GM19455 (cell line): ENCODE measurements around the gene PAF1.

Source experiments
- ATAC-seq: cut with Tn5 transposase; IDR thresholded peaks from one replicate; pipeline ENCODE4 v1.9.1; 2021; ENCODE audit not compliant: unreplicated experiment

Gene PAF1

DNA sequence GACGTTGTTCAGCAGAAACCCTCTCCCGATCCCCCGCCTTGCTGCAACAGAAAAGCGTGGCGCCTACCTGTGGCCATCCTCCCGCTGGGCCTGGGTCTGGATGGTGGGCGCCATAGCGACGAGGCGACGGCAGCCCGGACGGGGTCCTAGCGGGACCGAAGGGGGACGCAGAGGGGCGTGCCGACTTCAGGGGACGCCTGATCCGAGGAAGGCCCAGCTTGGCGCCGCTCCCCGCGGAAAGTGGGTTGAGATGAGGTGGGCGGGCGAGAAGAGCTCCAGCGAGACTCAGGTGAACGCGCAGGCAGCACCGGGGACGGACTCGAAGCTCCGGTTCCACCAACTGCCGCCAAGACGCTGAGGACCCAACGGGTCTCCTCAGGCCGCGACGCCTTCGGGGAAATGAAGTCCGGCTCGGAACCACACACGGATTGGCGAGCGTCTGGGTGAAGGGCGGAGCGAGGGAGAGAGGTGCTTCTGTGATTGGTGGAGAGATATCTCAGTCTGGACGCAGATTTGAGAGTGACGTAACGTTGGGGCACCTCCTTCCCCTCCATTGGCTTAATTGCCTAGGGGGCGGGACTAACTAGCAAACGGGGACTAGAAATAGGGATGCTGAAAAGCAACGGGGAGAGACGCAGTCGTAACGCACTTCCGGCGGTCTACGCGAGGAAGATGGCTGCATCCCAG, at the start of gene PAF1, which contains the start of gene MED29:
PAF1 (minus strand) TSS at position 356 of the 687 bp plus-strand sequence; CDS start at position 114, 242 bp downstream.
MED29 (plus strand) TSS at position 628 of the 687 bp plus-strand sequence; CDS start at position 673, 45 bp downstream.
- peak; percentile 90 for ATAC-seq

DNA sequence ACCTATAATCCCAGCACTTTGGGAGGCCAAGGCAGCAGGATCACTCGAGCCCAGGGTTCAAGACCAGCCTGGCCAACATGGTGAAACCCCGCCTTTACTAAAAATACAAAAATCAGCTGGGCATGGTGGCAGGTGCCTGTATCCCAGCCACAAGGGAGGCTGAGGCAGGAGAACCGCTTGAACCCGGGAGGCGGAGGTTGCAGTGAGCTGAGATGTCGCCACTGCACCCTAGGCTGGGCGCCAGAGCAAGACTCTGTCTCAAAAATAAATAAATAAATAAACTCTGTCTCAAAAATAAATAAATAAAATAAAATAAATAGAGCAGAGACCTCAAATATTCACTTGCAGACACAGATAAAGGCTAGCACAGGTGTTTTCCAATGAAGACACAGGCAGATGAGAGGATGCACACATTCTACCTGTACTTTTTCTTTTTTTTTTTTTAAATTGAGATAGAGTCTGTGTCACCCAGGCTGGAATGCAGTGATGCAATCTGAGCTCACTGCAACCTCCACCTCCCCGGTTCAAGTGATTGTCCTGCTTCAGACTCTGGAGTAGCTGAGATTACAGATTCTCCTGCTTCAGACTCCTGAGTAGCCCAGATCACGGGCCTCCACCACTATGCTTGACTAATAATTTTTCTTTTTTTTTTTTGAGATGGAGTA, 47.5 kb upstream of the PAF1 start:
- ATAC-seq = no peak

DNA sequence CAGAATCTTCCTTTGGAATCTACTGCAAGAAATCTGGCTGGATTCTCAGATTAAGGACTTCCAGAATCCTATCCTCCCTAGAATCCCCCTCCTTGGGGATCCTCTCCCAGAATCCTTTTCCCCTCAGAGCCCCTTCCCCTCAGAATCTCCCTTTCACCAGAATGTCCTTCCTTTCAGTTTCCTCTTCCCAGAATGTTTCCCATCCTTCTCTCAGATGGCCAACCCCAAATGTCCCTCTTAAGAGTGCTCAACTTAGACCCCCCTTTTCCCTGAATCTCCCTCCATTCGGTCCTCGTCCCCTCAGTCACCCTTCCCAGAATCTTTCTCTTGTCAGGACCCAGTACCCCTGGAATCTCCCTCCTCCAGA, 45.4 kb upstream of the PAF1 start:
- ATAC-seq = no peak

DNA sequence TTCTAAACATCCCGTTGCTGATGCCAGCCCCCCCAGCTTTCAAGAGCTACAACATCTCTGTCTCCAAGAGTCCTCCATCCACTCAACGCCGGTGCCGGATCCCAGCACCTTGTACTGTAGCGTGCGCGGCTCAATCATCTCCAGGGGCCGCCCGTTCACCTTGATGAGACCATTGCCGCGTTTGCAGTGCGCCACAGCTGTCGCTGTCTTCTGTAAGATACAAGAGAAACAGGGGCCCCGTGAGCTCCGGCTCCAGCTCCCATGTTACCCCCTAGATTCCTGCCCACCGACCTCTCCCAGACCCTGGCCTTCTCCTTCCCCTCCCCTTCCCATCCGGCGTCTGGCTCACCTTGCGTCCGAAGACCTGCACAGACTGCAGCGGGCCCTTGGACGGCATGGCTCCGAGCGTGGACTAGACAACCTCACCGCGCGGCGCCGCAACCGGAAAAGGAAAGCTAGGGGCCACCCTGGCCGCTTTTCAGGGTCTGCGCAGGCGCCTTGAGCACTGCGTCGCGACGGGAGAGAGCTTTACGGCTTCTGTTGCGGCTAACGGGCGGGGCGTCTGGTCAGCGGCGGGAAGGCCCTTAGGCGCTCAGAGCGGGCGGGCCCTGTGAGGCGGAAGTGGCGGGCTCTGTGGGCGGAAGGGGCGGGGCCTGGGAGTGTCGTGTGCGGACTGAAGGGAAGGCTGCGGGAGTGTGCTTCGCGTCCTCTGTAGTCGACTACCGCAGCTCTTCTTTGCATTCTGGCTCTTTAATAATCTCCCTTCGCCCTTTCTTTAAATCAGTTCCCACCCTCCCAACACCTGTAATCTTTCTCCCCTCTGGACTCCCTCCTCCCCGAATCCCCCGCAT, 44.8 kb upstream of the PAF1 start, which contains the start of gene RPS16:
RPS16 (minus strand) TSS at position 451 of the 851 bp plus-strand sequence; CDS start at position 397, 54 bp downstream.
- ATAC-seq = peak; percentile 76

DNA sequence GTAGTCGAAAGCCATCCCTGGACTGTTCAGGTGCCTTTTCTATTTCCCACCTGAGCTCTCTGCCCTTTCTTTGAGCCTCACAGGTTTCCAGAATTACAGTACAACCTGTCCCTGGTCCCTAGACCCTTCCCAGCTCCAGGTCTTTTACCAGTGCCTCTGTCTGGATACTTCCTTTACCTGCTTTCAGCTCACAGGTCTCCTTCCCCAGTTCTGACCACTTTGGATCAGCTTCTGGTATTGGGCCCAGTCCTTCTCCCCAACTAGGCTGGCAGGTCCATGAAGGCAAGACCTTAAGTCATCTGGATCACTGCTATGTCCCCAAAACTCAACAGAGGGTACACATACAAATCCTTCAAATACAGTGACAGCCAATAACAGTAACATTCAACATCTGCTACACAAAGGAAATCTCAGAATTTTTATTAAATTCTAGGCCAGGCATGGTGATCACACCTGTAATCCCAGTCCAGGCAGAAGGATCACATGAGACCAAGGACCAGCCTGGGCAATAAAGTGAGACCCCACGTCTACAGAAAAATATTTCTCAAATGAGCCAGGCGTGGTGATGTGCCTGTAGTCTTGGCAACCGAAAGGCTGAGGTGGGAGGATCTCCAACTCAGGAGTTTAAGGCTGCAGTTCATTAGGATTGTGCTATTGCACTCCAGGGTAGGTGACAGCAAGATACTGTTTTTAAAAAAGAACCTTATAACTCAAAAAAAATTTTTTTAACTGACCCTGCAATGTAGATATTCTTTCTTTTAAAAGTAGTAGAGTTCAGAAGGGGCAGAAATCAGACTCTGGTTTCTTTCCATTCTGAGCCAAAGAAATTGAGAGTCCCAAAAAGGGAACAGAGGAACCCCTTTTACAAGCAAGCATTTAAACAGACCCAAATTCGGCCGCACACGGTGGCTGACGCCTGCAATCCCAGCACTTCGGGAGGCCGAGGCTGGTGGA, 43.5 kb upstream of the PAF1 start:
- no peak for ATAC-seq

DNA sequence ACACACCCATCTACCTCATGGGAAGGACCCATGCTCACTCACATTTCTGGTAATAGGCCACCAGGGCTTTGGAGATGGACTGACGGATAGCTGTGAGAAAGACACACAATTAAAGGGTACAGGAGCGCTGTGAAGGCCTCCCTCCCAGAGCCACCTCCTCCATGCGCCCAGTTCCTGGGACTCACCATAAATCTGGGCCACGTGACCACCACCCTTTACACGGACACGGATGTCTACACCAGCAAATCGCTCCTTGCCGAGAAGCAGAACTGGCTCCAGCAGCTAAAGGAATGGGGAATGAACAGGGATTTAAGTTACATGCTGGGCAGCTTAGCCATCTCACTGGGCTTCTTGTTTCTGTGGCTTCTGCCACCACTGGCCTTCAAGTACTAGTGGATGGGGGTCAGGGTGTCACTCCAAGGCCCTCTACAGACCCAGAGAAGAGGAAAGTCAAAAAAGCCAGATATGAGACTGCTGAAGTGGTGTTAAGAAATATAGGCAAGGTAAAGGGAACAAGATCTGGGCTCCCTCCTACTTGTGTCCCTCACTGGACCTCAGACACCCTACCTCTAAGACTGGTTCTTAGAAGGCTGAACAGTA, 42.7 kb upstream of the PAF1 start:
- ATAC-seq = no peak

DNA sequence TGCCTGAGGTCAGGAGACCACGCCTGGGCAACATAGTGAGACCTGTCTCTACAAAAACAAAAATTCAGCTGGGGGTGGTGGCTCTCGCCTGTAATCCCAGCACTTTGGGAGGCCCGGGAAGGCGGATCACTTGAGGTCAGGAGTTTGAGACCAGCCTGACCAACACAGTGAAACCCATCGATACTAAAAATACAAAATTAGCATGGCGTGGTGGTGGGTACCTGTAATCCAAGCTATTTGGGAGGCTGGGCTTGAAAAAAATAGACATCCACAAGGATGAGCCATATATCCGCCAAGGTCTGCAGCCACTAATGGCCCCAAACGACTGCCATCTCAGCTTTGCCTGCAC, 41.7 kb upstream of the PAF1 start:
- no peak for ATAC-seq

DNA sequence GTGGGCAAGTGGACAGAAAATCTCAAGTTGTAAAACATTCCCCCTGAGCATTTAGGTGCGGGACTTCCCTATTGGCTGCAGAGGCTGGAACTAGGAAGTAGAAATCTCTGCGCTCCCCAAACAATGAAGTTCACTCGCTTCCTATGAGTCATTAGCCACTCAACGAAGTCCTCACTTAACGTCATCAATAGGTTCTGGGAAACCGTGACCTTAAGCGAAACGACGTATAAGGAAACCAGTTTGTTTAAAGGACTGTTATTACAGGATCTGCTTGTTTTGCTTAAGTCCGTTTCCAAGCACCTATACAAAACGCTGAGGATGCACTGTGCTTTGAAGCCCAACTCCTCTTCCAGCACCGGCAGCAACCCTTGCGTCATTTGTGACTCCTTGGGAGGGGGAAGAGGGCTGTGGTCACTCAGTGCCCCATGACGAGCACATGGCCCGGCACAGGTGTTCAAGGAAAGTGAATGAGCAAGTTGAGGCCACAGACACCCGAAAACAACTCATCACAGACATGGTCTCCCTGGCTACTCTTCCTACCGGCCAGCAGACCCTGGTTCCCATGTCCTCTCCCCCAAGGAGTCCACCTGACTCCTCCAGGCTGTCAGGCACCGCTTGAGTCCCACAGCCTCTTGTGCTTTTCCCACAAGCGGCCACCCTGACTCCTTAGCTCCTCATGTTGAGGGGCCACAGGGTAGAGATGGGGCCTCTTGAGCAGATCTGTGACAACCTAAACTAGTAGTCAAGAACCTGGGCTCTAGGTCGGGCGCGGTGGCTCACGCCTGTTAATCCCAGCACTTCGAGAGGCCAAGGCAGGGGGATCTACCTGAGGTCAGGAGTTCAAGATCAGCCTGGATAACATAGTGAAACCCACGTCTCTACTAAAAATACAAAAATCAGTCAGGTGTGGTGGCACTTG, 40.0 kb upstream of the PAF1 start:
- no peak for ATAC-seq

DNA sequence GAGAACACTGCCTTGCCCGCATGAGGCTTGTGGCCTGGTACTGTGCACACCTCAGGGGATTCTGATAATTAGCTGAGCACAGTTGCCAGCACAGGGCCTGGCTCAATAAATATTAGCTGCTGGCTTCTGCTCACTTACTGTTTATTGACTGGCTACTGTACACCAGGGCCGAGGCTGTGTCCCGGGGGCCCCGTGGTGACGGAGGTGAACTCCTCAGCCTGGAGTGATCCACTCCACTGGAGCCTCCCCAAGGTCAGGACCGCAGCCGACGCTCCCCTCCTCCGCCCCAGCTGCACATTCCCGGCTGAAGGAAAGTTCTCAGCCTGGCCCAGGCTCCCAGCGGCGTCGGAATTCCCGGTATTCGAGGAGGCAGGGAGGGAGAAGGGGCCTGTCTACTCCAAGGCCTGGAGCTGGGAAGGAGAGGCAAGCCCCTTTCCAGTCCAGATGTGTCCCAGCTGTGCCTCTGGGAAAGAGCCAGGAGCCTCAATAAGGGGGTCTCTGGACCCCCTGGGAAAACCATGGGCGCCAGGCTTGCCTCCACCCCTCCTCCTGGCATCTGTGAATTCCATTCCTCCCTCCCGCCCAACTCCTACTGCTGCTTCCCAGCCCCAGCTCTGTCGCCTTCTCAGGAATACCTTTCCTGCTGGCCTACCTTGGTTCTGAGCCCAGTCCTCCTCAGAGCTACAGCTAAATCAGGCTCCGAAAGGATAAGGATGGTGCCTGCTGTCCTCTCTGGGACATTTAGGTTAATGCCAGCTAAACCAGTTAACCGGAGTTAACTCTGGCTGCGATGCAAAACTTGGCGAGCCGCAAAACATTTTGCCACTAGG, 37.6 kb upstream of the PAF1 start:
- no peak for ATAC-seq

DNA sequence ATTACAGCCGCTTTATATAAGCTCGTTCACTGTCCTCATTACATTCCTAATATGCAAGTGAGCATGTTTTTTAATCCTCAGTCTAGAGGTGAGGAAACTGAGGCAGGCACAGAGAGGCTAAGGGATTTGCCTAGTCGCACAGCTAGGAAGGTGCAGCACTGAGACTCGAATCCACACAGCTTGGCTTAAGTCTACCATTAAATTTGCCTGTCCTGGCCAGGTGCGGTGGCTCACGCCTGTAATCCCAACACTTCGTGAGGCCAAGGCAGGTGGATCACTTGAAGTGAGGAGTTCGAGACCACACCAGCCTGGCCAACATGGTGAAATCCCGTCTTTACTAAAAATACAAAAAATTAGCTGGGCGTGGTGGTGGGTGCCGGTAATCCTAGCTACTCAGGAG, 36.8 kb upstream of the PAF1 start:
- ATAC-seq = no peak

DNA sequence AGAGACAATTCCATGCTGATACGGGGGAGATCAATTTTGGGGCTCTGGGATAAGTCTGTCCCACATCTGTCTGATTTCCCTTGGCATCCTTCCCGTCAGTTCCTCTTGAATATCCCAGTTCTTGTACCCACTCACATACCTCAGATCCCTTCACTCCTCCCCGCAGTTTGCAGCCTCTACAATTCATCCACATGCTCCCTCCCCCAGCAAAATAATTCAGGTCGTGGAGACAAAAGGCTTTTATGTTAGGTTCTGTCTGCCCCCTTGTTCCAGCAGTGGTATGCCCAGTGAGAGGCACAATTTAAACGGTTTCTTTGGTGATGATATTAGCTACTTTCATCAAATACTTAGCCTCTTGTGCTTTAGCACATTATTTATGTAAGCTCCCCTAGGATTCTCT, 35.3 kb upstream of the PAF1 start:
- no peak for ATAC-seq

DNA sequence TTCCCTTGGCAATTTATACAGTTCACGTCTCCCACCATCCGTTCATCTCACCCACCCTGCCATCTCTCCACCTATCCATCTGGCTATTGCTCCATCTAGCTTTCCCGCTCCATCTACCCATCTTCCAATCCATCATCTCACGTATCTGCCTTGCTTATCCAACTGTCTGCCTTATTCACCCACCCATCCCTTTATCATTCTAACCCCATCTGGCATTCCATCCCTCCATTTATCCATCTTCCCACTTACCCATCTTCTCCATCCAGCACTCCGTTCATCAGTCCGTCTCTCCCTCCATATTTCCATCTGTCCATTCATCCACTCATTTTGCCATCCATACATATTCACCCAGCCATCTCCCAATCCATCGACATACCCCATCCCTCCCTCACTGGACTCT, 34.8 kb upstream of the PAF1 start:
- ATAC-seq = no peak

DNA sequence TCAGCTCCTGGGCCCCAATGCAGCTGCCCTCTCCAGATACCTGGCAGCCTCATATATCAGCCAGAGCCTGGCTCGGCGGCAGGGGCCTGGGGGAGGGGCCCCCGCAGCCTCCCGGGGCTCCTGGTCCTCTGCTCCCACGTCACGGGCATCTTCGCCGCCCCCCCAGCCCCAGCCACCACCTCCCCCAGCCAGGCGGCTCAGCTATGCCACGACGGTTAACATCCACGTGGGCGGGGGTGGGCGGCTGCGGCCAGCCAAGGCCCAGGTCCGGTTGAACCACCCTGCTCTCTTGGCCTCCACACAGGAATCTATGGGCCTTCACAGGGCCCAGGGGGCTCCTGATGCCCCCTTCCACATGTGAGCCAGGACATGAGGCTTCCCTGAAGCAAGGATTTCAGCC, 34.0 kb upstream of the PAF1 start:
- ATAC-seq = no peak

DNA sequence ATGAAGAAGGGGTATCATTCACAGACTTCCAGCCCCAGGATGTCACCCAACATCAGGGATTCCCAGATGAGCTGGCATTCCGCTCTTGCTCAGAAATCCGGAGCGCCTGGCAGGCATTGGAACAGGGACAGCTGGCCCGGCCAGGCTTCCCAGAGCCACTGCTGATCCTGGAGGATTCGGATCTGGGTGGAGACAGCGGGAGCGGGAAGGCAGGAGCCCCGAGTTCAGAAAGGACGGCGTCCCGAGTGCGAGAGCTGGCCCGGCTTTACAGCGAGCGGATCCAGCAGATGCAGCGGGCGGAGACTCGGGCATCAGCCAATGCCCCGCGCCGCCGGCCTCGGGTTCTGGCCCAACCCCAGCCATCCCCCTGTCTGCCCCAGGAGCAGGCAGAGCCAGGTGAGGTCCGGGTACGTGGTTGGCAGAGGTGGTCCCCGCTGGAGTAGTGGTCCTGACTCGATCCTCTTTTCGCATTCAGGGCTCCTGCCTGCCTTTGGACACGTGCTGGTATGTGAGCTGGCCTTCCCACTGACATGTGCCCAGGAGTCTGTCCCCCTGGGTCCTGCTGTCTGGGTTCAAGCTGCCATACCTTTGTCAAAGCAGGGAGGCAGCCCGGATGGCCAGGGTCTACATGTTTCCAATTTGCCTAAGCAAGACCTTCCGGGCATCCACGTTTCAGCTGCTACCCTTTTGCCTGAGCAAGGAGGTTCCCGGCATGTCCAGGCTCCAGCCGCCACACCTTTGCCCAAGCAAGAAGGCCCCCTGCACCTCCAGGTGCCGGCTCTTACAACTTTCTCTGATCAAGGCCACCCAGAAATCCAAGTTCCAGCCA, 32.6 kb upstream of the PAF1 start:
- ATAC-seq = no peak

DNA sequence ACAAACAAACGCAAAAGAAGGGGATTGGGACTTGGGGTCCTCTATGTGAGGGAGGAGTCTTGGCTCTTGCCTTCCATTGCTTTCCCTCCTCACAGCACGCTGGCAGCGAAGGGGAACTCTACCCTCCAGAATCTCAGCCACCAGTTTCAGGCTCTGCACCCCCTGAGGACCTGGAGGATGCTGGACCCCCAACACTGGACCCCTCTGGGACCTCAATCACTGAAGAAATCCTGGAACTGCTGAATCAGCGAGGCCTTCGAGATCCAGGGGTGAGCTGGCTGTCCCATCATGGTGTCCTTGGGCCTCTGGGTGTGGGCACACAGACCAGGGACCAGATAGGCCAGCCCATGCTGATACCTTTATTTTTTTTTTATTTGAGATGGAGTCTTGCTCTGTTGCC, 31.1 kb upstream of the PAF1 start:
- ATAC-seq = no peak

DNA sequence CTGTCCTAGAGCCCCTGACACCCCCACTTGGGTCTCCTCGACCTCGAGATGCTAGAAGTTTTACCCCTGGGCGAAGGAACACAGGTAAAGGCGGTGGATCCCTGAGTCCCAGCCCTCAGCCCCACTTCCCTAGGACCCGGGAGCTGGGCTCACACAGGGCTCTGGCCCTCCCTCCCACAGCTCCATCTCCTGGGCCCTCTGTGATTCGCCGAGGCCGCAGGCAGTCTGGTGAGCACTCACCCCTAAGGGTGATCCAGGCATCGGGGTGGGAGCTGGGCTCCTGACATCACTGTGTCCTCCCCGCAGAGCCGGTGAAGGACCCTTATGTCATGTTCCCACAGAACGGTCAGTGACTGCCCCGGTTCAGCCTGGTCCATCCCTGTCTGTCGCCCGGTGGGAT, 29.9 kb upstream of the PAF1 start:
- no peak for ATAC-seq

DNA sequence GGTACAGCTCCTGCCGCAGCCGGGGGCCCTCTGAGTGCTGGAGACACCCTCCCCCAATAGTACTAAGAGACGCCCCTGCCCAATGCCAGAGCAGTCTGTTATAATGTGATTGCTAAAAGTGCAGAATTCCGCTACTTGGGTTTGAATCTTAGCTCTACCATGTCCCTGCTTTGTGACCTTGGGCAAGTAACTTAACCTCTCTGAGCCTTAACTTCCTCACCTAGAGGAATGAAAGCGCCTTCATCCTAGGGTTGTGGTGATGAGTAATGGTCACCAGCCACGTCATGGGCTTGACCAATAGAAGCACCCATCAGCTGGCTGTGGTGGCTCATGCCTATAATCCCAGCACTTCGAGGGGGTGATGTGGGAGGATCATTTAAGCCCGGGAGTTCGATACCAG, 28.1 kb upstream of the PAF1 start:
- ATAC-seq = no peak
